Activated CD8-positive, alpha-beta memory T cell treated with anti-CD3 and anti-CD28 coated beads, Interleukin-2, amount 50 U/mL, for 24 hours (primary cell): ENCODE data around the gene EP300.
"Not testable (repeated sequence)": the region's sequence is repeated elsewhere in the genome, so short reads cannot be mapped to it uniquely, and the experiment has no call there.

ENCODE experiments used
- DNase-seq: peaks from one replicate; pipeline ENCODE4 v3.0.0-alpha.2; 2020; ENCODE audit errors: extremely low read depth

The EP300 gene

GRCh38 chr22:41147722-41148121, 55.3 kb downstream of the EP300 start:
- no peak for DNase-seq

GRCh38 chr22:41152902-41153301, 60.5 kb downstream of the EP300 start:
- DNase-seq = no peak

GRCh38 chr22:41157083-41157482, 64.7 kb downstream of the EP300 start:
- no peak for DNase-seq

- DNase-seq = no peak
Observed at GRCh38 chr22:41169157-41169556, 76.8 kb downstream of the EP300 start.

- no peak for DNase-seq
Observed at GRCh38 chr22:41171996-41172395, 79.6 kb downstream of the EP300 start.

- DNase-seq = no peak
Observed at GRCh38 chr22:41175546-41175945, 83.2 kb downstream of the EP300 start.

- DNase-seq = no peak
Observed at GRCh38 chr22:41177040-41177621, 84.7 kb downstream of the EP300 start.

GRCh38 chr22:41177622-41178424, 85.4 kb downstream of the EP300 start:
- no peak for DNase-seq

- no peak for DNase-seq
Observed at GRCh38 chr22:41178425-41178975, 86.1 kb downstream of the EP300 start.

- not testable (repeated sequence) for DNase-seq
Observed at GRCh38 chr22:41180362-41180761, 88.0 kb downstream of the EP300 start.

- no peak for DNase-seq
Observed at GRCh38 chr22:41180926-41181325, 88.5 kb downstream of the EP300 start.

GRCh38 chr22:41181349-41182241, 89.2 kb downstream of the EP300 start:
- DNase-seq = no peak

GRCh38 chr22:41184679-41185078, 92.3 kb downstream of the EP300 start:
- DNase-seq = no peak

GRCh38 chr22:41191467-41191866, 99.1 kb downstream of the EP300 start:
- no peak for DNase-seq

GRCh38 chr22:41193829-41194228, 101.4 kb downstream of the EP300 start:
- DNase-seq = no peak

GRCh38 chr22:41197038-41197972, 104.9 kb downstream of the EP300 start:
- DNase-seq = peak; percentile 49

- DNase-seq = no peak
Observed at GRCh38 chr22:41198027-41198580, 105.7 kb downstream of the EP300 start.

- DNase-seq = no peak
Observed at GRCh38 chr22:41201141-41201540, 108.7 kb downstream of the EP300 start.

GRCh38 chr22:41203118-41203517, 110.7 kb downstream of the EP300 start:
- no peak for DNase-seq

GRCh38 chr22:41204066-41204465, 111.7 kb downstream of the EP300 start:
- DNase-seq = no peak
